Measurements from ENCODE around the gene KIAA0232.

DNA sequence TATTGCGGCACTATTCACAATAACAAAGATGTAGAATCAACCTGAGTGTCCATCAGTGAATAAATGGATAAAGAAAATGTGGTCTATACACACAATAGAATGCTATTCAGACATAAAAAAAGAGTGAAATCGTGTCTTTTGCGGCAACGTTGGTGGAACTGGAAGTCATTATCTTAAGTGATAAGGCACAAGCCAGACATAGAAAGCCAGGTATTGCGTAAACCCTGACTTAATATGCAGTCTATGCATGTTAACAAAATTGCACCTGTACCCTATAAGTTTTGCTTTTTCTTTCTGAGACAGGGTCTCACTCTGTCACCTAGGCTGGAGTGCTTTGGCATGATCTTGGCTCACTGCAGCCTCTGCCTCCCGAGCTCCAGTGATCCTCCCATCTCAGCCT, 28.6 kb downstream of the KIAA0232 start:
- TF ChIP-seq EP300 (IDR thresholded peaks at IDR 0.05): no peak
- TF ChIP-seq, protein P1, sequence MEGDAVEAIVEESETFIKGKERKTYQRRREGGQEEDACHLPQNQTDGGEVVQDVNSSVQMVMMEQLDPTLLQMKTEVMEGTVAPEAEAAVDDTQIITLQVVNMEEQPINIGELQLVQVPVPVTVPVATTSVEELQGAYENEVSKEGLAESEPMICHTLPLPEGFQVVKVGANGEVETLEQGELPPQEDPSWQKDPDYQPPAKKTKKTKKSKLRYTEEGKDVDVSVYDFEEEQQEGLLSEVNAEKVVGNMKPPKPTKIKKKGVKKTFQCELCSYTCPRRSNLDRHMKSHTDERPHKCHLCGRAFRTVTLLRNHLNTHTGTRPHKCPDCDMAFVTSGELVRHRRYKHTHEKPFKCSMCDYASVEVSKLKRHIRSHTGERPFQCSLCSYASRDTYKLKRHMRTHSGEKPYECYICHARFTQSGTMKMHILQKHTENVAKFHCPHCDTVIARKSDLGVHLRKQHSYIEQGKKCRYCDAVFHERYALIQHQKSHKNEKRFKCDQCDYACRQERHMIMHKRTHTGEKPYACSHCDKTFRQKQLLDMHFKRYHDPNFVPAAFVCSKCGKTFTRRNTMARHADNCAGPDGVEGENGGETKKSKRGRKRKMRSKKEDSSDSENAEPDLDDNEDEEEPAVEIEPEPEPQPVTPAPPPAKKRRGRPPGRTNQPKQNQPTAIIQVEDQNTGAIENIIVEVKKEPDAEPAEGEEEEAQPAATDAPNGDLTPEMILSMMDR (IDR thresholded peaks at IDR 0.05): no peak
- no peak for TF ChIP-seq POLR2A (IDR thresholded peaks at IDR 0.05)

Measured in suprapubic skin (tissue), 3 donors.